GM12872 (cell line): ENCODE results near the gene GCNT3.

Source experiments
- CTCF ChIP-seq: IDR thresholded peaks from 3 replicates; pipeline ENCODE4 v1.5.1; 2011; ENCODE audit warnings: low read depth, mild to moderate bottlenecking, low read length, moderate library complexity; ENCODE audit not compliant: insufficient read depth

Gene GCNT3

GRCh38 chr15:59622289-59622688, 10.7 kb downstream of the GCNT3 start:
- peak; percentile 74 for TF ChIP-seq CTCF

- peak; percentile 29; the same call in 1 of the 3 replicates for TF ChIP-seq CTCF
Measured at GRCh38 chr15:59632714-59633113, 21.1 kb downstream of the GCNT3 start.

GRCh38 chr15:59636184-59636583, 24.6 kb downstream of the GCNT3 start:
- no peak for TF ChIP-seq CTCF

- TF ChIP-seq CTCF = 0 out of 3 replicates have a peak, but pooled peaks have one; percentile 12
Measured at GRCh38 chr15:59637507-59637906, 25.9 kb downstream of the GCNT3 start.

GRCh38 chr15:59642351-59642750, 30.8 kb downstream of the GCNT3 start:
- no peak; the same call in 2 of the 3 replicates for TF ChIP-seq CTCF

GRCh38 chr15:59644756-59645155, 33.2 kb downstream of the GCNT3 start:
- TF ChIP-seq CTCF = no peak

GRCh38 chr15:59646277-59646676, 34.7 kb downstream of the GCNT3 start:
- TF ChIP-seq CTCF = no peak

GRCh38 chr15:59647085-59647484, 35.5 kb downstream of the GCNT3 start:
- TF ChIP-seq CTCF = no peak
